SKM-1 (cell line): ENCODE measurements around the gene C17orf107.
"Not testable (repeated sequence)": the region's sequence is repeated elsewhere in the genome, so short reads cannot be mapped to it uniquely, and the experiment has no call there.

Experiments used
- DNase-seq: peaks from one replicate; lab custom pipeline; 2025; ENCODE audit not compliant: unreplicated experiment; lab: John Stamatoyannopoulos, UW

The C17orf107 gene

GRCh38 chr17:4899341-4900230 is at the start of gene C17orf107:
Gene C17orf107 (plus strand): TSS chr17:4899536. CDS start chr17:4899763, 227 bp downstream.
- DNase-seq = no peak

GRCh38 chr17:4850246-4850645 is 49.1 kb upstream of the C17orf107 start:
- DNase-seq = no peak

- no peak for DNase-seq
Measured at GRCh38 chr17:4851084-4851483, 48.3 kb upstream of the C17orf107 start.

DNA sequence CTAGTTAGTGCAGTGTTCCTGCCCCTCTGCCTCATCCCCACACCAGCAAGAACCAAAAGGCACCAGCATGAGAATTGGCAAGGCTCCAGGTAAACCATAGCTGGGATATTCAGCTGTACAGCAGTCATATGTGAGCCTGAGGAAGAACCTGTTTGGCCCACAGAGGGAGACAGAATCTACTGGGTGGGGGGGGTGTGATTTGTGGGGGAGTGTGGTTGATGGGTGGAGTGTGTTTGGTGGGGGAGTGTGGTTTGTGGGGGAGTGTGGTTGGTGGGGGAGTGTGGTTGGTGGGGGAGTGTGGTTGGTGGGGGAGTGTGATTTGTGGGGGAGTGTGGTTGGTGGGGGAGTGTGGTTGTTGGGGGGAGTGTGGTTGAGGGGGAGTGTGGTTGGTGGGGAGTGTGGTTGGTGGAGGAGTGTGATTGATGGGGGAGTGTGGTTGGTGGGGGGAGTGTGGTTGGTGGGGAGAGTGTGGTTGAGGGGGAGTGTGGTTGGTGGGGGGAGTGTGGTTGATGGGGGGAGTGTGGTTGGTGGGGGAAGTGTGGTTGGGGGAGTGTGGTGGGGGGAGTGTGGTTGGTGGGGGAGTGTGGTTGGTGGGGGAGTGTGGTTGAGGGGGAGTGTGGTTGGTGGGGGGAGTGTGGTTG is 46.6 kb upstream of the C17orf107 start:
- DNase-seq = no peak

DNA sequence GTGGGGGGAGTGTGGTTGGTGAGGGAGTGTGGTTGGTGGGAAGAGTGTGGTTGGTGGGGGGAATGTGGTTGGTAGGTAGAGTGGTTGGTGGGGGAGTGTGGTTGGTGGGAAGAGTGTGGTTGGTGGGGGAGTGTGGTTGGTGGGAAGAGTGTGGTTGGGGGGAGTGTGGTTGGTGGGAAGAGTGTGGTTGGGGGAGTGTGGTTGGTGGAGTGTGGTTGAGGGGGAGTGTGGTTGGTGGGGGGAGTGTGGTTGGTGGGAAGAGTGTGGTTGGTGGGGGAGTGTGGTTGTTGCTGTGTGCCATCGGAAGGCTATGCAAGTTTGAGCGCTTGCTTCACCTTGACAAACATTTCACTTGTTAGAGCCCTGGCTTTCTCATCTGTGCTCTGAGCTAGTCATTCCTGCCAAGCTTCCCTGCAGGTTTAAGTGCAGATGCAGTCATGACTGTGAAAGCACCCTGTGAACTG is 46.1 kb upstream of the C17orf107 start:
- DNase-seq = no peak

GRCh38 chr17:4854111-4854681 is 45.1 kb upstream of the C17orf107 start:
- DNase-seq = no peak

- DNase-seq = no peak
Measured at GRCh38 chr17:4856271-4856936, 42.9 kb upstream of the C17orf107 start.

- no peak for DNase-seq
Measured at GRCh38 chr17:4856937-4857314, 42.4 kb upstream of the C17orf107 start.

- DNase-seq = not testable (repeated sequence)
Measured at GRCh38 chr17:4857347-4857746, 42.0 kb upstream of the C17orf107 start.

DNA sequence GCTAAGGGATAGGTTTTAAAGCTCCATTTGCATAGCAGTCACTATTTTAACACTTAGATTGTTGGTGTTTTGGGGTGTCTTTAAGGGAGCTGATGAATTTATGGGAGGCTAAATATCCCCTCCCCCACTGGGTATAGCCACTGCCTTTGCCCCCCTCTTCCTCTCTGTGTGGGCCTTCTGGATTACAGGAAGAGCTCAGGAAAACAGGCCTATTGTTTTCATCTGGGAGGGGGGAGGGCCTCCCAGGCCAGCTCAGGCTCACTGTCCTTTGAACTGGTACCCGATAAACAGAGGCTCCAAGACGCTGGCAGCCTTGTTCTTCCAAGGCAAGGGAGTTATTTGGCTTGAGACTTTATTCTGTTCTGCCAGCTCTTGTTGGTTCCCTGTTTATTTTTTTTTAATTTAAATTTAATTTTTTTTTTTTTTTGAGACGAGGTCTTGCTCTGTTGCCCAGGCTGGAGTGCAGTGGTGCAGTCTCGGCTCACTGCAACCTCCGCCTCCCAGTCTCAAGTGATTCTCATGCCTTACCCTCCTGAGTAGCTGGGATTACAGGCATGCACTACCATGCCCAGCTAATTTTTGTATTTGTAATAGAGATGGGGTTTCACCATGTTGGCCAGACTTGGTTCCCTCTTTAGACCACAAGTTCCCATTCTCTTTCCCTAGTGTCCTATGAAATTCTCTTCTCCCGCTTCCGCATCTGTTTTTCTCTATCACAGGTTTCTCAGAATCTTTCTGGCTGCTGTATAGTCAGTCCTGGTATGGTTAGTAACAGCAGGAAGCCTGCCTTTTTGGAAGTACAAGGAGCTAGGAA is 41.1 kb upstream of the C17orf107 start:
- DNase-seq = no peak

GRCh38 chr17:4858882-4859260 is 40.5 kb upstream of the C17orf107 start:
- no peak for DNase-seq

DNA sequence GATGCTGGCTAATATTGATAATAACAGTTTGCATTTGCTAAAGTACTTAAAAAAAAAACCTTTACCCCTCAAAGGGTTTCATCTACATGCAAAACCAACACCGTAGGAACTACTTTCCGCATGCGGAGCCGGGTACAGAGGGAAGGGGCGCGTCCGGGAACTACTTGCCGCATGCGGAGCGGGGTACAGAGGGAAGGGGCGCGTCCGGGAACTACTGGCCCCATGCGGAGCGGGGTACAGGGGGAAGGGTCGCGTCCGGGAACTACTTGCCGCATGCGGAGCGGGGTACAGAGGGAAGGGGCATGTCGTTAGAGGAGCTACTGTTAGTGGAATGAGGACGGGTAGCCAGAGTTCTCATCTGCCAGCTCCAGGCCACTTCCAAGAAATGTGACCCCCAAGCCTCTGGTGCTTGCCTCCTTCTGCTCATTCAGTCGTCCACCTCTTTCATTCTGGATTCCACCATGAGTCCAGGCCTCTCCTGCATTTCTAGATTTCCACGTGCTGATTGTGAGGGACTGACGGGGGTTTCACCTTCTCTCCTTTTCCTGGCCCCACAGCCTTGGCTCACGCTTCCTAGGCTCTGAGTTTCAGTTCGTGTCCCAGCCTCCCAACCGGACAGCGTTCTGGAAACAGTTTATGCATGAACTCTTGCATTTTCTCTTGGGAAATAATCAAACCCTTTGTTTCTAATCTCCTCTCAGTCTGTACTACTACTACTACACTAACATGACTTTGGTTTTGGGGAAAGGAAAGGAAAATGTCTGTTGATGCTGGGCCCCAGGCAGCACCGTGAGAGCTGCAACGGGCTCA is 39.3 kb upstream of the C17orf107 start:
- DNase-seq = no peak

DNA sequence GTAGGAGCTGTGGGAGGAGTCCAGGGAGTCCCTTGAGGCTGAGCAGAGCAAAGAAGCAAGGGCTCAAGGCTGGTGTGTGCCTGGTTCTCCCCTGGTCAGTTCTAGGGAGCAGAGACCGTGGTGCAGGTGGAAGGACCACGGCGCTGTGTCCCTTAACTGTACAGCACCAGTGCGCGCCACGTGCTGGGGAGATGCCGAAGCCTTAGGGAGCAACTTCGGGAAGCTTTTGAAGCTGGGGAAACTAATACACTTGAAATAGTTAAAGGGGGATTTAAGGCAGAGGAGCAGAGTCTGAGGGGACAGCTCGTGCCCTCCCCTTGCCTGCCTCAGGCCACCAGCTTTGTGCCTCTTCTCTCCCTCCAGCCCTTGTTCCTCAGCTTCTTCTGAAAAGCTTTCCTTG is 38.7 kb upstream of the C17orf107 start:
- no peak for DNase-seq

GRCh38 chr17:4861052-4861451 is 38.3 kb upstream of the C17orf107 start:
- no peak for DNase-seq

- no peak for DNase-seq
Measured at GRCh38 chr17:4862720-4863119, 36.6 kb upstream of the C17orf107 start.

DNA sequence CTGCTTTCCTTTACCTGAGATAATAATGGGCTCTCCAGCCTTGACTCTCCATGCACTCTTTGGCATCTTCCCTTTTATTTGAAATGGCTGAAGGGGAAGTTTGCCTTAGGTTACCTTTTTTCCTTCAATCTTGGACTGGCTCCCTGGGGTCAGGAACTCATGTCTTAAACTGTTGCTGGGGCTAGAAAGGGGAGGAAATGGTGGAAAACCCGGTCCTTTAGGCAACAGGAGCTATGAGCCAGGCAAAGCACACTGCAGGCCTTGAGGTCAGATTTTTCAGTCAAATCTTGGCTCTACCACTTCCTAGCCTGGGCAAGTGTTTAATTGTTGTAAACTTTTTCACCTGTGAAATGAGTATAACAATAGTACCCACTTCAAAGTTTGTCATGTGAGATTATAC is 36.0 kb upstream of the C17orf107 start:
- no peak for DNase-seq

DNA sequence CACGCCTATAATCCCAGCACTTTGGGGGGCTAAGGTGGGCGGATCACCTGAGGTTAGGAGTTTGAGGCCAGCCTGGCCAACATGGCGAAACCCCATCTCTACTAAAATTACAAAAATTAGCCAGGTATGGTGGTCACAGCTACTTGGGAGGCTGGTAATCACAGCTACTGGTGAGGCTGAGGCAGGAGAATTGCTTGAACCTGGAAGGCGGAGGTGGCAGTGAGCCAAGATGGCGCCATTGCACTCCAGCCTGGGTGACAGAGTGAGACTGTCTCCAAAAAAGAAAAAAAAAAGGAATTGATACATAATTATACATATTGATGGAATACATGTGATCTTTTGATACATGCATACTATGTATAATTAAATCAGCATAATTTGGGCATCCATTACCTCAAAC is 31.8 kb upstream of the C17orf107 start:
- not testable (repeated sequence) for DNase-seq

- DNase-seq = not testable (repeated sequence)
Measured at GRCh38 chr17:4869058-4869998, 30.0 kb upstream of the C17orf107 start.

DNA sequence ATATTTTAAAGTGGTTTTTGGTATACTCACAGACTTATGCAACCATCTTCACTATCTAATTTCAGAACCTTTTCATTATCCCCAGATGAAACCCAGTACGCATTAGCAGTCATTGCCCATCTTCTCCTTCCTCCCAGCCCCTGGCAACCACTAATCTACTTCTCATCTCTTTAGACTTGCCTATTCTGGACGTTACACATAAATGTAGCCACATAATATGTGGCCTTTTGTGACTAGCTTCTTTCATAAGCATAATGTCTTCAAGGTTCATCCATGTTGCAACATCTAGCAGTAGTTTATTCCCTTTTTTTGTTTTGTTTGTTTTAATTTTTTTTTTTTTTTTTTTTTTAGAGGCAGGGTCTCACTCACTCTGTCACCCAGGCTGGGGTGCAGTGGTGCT is 28.5 kb upstream of the C17orf107 start:
- DNase-seq = no peak
